Aorta (tissue), 5 donors: ENCODE results near the gene GUCD1. TPM values are rescaled to one million over a fixed set of nuclear protein-coding genes. Genes with fewer than 3 reads are reported as not detected.
A peak's percentile ranks its signal among the peaks of the same experiment; 100 is the strongest.

Experiments used
- ATAC-seq: fragments of 200-7000 bp; cut with Tn5 transposase; one replicate; pipeline ENCODE4 v1.9.1; 2022; ENCODE audit warnings: moderate library complexity; ENCODE audit not compliant: low FRiP score
- DNase-seq, 2 donors: peaks; one replicate each; pipeline ENCODE4 v3.0.0-alpha.2; 2020
- H3K27ac ChIP-seq, 2 donors: one replicate each; pipeline ENCODE4 v1.5.1; 2013; ENCODE audit warnings: low read length in 2 of 2, mild to moderate bottlenecking in 2 of 2, moderate library complexity in 2 of 2, control low read depth in 1 of 2, inconsistent platforms in 1 of 2, low read depth in 1 of 2
- H3K27me3 ChIP-seq, 2 donors: one replicate each; pipeline ENCODE4 v1.6.1; 2013; ENCODE audit warnings: control low read depth in 1 of 2, low read length in 1 of 2, mild to moderate bottlenecking in 1 of 2, moderate library complexity in 1 of 2; ENCODE audit not compliant: insufficient read depth in 2 of 2, control insufficient read depth in 1 of 2
- H3K36me3 ChIP-seq, 2 donors: one replicate each; pipeline ENCODE4 v1.6.1; 2013; ENCODE audit warnings: control low read depth in 1 of 2, low read length in 1 of 2, mild to moderate bottlenecking in 1 of 2; ENCODE audit not compliant: insufficient read depth in 2 of 2, control insufficient read depth in 1 of 2
- H3K4me1 ChIP-seq, 2 donors: one replicate each; pipeline ENCODE4 v1.6.1; 2013; ENCODE audit warnings: low read length in 2 of 2, control low read depth in 1 of 2, mild to moderate bottlenecking in 1 of 2, moderate library complexity in 1 of 2; ENCODE audit not compliant: insufficient read depth in 2 of 2, control insufficient read depth in 1 of 2
- H3K4me3 ChIP-seq, 2 donors: one replicate each; pipeline ENCODE4 v1.5.1; 2013; ENCODE audit warnings: low read length in 2 of 2, control low read depth in 1 of 2, mild to moderate bottlenecking in 1 of 2
- H3K9me3 ChIP-seq: one replicate; pipeline ENCODE4 v1.6.1; 2013; ENCODE audit warnings: mild to moderate bottlenecking, low read length; ENCODE audit not compliant: control insufficient read depth
- WGBS, 2 donors: extraction: QIAGEN DNeasy Blood & Tissue Kit; methylation state at CpG; one replicate each; pipeline ENCODE4 v1.1.7; 2013; 5-methylcytosine and 5-hydroxymethylcytosine counted together
- intact Hi-C, 2 donors: fragments of 100-400 bp; cut with DNase I; formaldehyde crosslinking; loops; one replicate each; pipeline versions ENCODE4 v1.14.2 to v1.15.0; 2022
- polyA plus RNA-seq, 2 donors: library from polyadenylated mRNA; stranded (reverse); fragments of 200-250 nt; gene quantifications; one replicate each; pipeline ENCODE4 v1.2.3, GENCODE V29; 2013
- total RNA-seq, 2 donors: library from RNA; stranded (reverse); fragmentation: NEBNext Ultra II Directional; extraction: Animal tissue kit (Norgen Biotek cat#: 25700); gene quantifications; one replicate each; pipeline ENCODE4 v1.2.1, GENCODE V29; 2021
- donor health status: healthy with polysubstance abuse.
- donor health status: Bipolar disorder and iron deficiency.
- donor health status: DM: no; HTN: no; CAD: no.
- donor health status: DM: no; HTN: no; CAD: no.
- donor health status: DM: yes; HTN: yes; CAD: no.

Gene GUCD1
- total and polyA plus RNA-seq, 4 donors, result 42.2 to 71.6 (median 63.8) TPM

GRCh38 chr22:24585927-24586546 lies 31.1 kb upstream of the GUCD1 start:
- ATAC-seq (no peak), DNase-seq (peak in 1 of 2 donors; percentile 59)
- WGBS, 2 donors, result 93 to 94% methylated on average over 22 to 24 of the region's 24 CpGs
- H3K27ac ChIP-seq, result no peak overlapping the region
- H3K9me3 ChIP-seq, result no peaks in the 10 kb centered on the region
- no peaks in the 10 kb centered on the region for H3K4me1 ChIP-seq
- intact Hi-C loops, result no loop called here
- no peak overlapping the region for H3K4me3 ChIP-seq
- no peaks in the 10 kb centered on the region for H3K36me3 ChIP-seq
- H3K27me3 ChIP-seq, result no peaks in the 10 kb centered on the region

GRCh38 chr22:24585461-24585860 lies 30.5 kb upstream of the GUCD1 start:
- no peaks in the 10 kb centered on the region for H3K36me3 ChIP-seq
- H3K9me3 ChIP-seq, result no peaks in the 10 kb centered on the region
- H3K27ac ChIP-seq, result no peak overlapping the region
- intact Hi-C loops, result no loop called here
- no peaks in the 10 kb centered on the region for H3K27me3 ChIP-seq
- H3K4me3 ChIP-seq, result no peak overlapping the region
- no peak for ATAC-seq
- DNase-seq, result peak in 1 of 2 donors; percentile 59
- H3K4me1 ChIP-seq, result no peaks in the 10 kb centered on the region
- WGBS, 2 donors, result 95 to 100% methylated on average over 1 to 3 of the region's 3 CpGs

DNA sequence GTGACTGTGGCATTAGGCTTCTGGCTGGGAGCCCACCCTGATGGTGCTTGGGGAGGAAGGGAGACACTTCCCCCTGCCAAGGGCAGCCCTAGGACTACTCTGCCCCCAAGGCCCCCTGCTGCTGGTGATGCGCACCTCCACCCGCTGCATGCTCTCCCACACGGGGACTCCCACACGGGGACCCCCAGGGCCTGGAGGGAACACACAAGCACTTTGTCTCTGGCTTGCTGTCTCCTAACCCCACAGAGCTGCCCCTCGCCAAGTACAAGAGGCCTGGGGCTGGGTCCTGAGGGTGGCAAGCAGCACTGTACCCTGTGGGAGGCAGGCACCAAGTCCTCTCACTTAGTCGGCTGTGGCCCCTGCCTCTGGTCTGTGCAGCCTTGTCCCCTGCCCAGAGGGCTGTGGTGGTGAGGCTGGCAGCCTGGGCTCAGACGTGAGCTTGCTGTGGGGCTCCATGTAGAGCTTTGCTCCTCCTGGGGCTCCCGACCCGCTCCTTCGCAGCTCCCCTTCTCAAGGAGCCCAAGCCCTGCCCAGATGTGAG lies 30.0 kb upstream of the GUCD1 start:
- Histone ChIP-seq H3K4me1 (no peaks in the 10 kb centered on the region), H3K9me3 (no peaks in the 10 kb centered on the region), H3K36me3 (no peaks in the 10 kb centered on the region), H3K4me3 (no peak overlapping the region), H3K27ac (no peak overlapping the region), H3K27me3 (no peaks in the 10 kb centered on the region)
- intact Hi-C loops, result no loop called here
- 81% methylated on average over 10 of the region's 10 CpGs for WGBS, 2 donors
- peak in 1 of 2 donors; percentile 68 for DNase-seq
- ATAC-seq, result no peak

DNA sequence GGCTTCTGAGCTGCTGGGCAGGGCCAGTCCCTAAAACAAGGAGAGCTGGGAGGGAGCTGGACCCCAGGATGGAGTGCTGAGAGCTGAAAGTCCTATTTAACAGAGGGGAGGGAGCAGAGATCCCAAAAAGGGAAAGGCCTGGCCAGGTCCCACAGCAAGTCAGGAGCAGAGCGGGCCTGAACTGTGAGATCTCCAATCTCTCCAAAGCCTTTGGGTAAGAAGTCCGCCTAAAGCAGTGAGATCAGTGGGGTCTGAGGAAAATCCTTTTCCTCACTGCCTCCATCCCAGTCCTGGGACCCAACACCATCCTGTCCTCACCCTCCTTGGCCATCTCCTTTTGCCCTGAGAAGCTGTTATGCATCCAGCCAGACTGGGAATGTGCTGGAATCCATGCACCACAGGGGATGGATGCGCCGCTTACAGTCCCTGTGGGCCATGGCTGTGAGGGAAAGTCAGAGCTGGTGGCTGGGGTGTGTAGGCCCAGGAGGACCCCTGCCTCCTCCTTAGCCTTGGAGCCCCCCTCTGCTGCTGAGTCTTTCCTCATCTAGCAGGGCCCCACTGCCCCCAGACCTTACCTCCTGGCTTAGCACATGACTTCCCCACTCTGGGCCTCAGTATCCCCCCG lies 29.3 kb upstream of the GUCD1 start:
- Histone ChIP-seq H3K9me3 (no peaks in the 10 kb centered on the region), H3K27ac (peak overlapping the region in 1 of 2 donors; percentile 55), H3K4me1 (no peaks in the 10 kb centered on the region), H3K36me3 (no peaks in the 10 kb centered on the region), H3K4me3 (no peak overlapping the region), H3K27me3 (no peaks in the 10 kb centered on the region)
- intact Hi-C loops, result no loop called here
- peak in 1 of 2 donors; percentile 52 for DNase-seq
- 37 to 52% methylated on average over 5 of the region's 5 CpGs for WGBS, 2 donors
- ATAC-seq, result peak; percentile 3

- peak; percentile 48 to 81 for DNase-seq
- peak overlapping the region in 1 of 2 donors; percentile 55 for H3K27ac ChIP-seq
- peak; percentile 31 for ATAC-seq
- no peaks in the 10 kb centered on the region for H3K4me1 ChIP-seq
- intact Hi-C loops, result no loop called here
- no peaks in the 10 kb centered on the region for H3K9me3 ChIP-seq
- no peaks in the 10 kb centered on the region for H3K27me3 ChIP-seq
- no peak overlapping the region for H3K4me3 ChIP-seq
- no peaks in the 10 kb centered on the region for H3K36me3 ChIP-seq
- 13 to 15% methylated on average over 19 of the region's 19 CpGs for WGBS, 2 donors
Observed at GRCh38 chr22:24583221-24584165, 28.6 kb upstream of the GUCD1 start.

- DNase-seq (peak; percentile 73 to 84), ATAC-seq (no peak)
- Histone ChIP-seq H3K27me3 (no peaks in the 10 kb centered on the region), H3K4me3 (no peak overlapping the region), H3K27ac (no peak overlapping the region), H3K4me1 (no peaks in the 10 kb centered on the region), H3K36me3 (no peaks in the 10 kb centered on the region), H3K9me3 (no peaks in the 10 kb centered on the region)
- 60% methylated on average over 12 of the region's 12 CpGs for WGBS, 2 donors
- intact Hi-C loops, result no loop called here
Observed at GRCh38 chr22:24582056-24582814, 27.3 kb upstream of the GUCD1 start.

- no peaks in the 10 kb centered on the region for H3K9me3 ChIP-seq
- no peak for ATAC-seq
- no peak overlapping the region for H3K4me3 ChIP-seq
- no peaks in the 10 kb centered on the region for H3K27me3 ChIP-seq
- no peaks in the 10 kb centered on the region for H3K4me1 ChIP-seq
- no peaks in the 10 kb centered on the region for H3K36me3 ChIP-seq
- WGBS, 2 donors, result 82 to 92% methylated on average over 2 of the region's 2 CpGs
- DNase-seq, result no peak
- intact Hi-C loops, result no loop called here
- no peak overlapping the region for H3K27ac ChIP-seq
Observed at GRCh38 chr22:24580276-24580675, 25.3 kb upstream of the GUCD1 start.

GRCh38 chr22:24579258-24579601 lies 24.3 kb upstream of the GUCD1 start:
- 56 to 68% methylated on average over 1 of the region's 1 CpG for WGBS, 2 donors
- intact Hi-C loops, result no loop called here
- no peaks in the 10 kb centered on the region for H3K27me3 ChIP-seq
- no peak overlapping the region for H3K27ac ChIP-seq
- no peaks in the 10 kb centered on the region for H3K36me3 ChIP-seq
- H3K9me3 ChIP-seq, result no peaks in the 10 kb centered on the region
- DNase-seq (no peak), ATAC-seq (no peak)
- no peaks in the 10 kb centered on the region for H3K4me1 ChIP-seq
- H3K4me3 ChIP-seq, result no peak overlapping the region
